Small intestine (tissue), 7 donors: ENCODE results near the gene BCOR. TPM values are rescaled to one million over a fixed set of nuclear protein-coding genes. Genes with fewer than 3 reads are reported as not detected.

ENCODE experiments used
- DNase-seq, 2 donors: peaks; one replicate each; pipeline versions ENCODE4 v3.0.0 to v3.0.0-alpha.2; 2013
- FAIRE-seq: peaks from 2 replicates; lab custom pipeline; 2012; peaks lifted over from hg19 to GRCh38; lab: Jason Lieb, UNC
- H3K27ac ChIP-seq, 3 donors: one replicate each; pipeline ENCODE4 v1.5.1; 2013; ENCODE audit warnings: low read length in 2 of 3, mild to moderate bottlenecking in 2 of 3, control low read depth in 1 of 3, inconsistent platforms in 1 of 3, low read depth in 1 of 3, moderate library complexity in 1 of 3
- H3K27me3 ChIP-seq, 3 donors: one replicate each; pipeline ENCODE4 v1.6.1; 2013; ENCODE audit warnings: low read length in 3 of 3, inconsistent platforms in 1 of 3; ENCODE audit not compliant: control insufficient read depth in 3 of 3, insufficient read depth in 3 of 3
- H3K36me3 ChIP-seq, 3 donors: one replicate each; pipeline ENCODE4 v1.6.1; 2013; ENCODE audit warnings: low read length in 3 of 3, inconsistent platforms in 1 of 3, low read depth in 1 of 3, mild to moderate bottlenecking in 1 of 3, moderate library complexity in 1 of 3; ENCODE audit not compliant: control insufficient read depth in 3 of 3, insufficient read depth in 2 of 3
- H3K4me1 ChIP-seq, 3 donors: one replicate each; pipeline ENCODE4 v1.6.1; 2013; ENCODE audit warnings: low read length in 2 of 3, inconsistent platforms in 1 of 3, low read depth in 1 of 3, mild to moderate bottlenecking in 1 of 3, moderate library complexity in 1 of 3; ENCODE audit not compliant: control insufficient read depth in 3 of 3, insufficient read depth in 2 of 3
- H3K4me3 ChIP-seq, 3 donors: one replicate each; pipeline ENCODE4 v1.5.1; 2013; ENCODE audit warnings: low read length in 3 of 3, control low read depth in 1 of 3, inconsistent platforms in 1 of 3, low read depth in 1 of 3, mild to moderate bottlenecking in 1 of 3, moderate library complexity in 1 of 3
- H3K9me3 ChIP-seq, 2 donors: one replicate each; pipeline ENCODE4 v1.6.1; 2013; ENCODE audit warnings: low read depth in 1 of 2, low read length in 1 of 2; ENCODE audit not compliant: control insufficient read depth in 2 of 2, insufficient read depth in 1 of 2
- WGBS, 3 donors: extraction: QIAGEN DNeasy Blood & Tissue Kit; methylation state at CpG; one replicate each; pipeline ENCODE4 v1.1.7; 2013; 5-methylcytosine and 5-hydroxymethylcytosine counted together
- polyA plus RNA-seq, 4 donors: library from polyadenylated mRNA; stranded (reverse) in 3 of 4; unstranded in 1 of 4; fragments of 200-250 nt in 3 of 4; fragments of 120-200 nt in 1 of 4; gene quantifications; one replicate each; pipeline versions ENCODE4 v1.2.1 to v1.2.3, GENCODE V29; 2013
- donor health status: healthy with polysubstance abuse.
- donor health status: control.
- donor health status: control.
- donor health status: Bipolar disorder and iron deficiency.
- donor health status: healthy.

BCOR gene
- polyA plus RNA-seq, 4 donors: 5.1 to 38.1 (median 8.5) TPM

DNA sequence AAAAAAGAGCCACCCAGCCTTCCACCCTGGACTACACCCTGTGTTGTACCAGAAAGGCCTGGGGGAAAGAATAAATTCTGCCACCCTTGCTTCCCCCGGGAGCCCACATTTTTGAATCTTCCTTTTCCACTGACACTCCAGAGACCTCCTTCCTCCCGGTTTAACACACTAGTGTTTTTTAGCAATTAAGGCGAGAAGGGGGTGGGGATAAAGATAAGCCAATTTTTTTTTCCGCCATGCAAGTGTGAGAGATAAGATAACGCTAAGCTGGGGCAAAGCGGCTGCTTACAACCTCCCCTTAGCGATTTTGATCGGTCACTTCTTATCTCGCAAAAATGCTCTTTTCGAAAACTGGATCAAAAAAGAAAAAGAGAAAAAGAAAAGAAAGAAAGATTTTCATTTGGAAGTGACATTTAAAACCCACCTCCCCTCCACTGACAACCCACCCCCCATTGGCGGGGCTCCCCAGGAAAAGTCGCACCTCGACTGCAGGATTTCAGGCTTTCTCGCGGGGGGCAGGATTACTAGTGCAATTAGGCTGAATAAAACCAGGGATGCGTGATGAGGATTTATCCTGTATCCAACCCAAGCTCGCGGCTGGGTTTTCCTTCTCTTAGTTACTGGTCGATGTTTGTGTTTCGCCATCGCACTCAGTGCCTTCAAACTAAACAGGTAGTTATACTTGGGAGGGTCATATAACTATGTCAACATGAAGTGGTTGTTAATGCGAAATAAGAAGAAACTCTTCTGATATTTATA, 6.0 kb upstream of the BCOR start:
- Histone ChIP-seq H3K36me3 (peaks cover 0 to 2% (median 0%) of the 10 kb centered on the region in 3 donors), H3K27ac (peak overlapping the region in 1 of 3 donors; percentile 95), H3K9me3 (no peaks in the 10 kb centered on the region), H3K27me3 (peaks cover 0 to 5% (median 0%) of the 10 kb centered on the region in 3 donors), H3K4me3 (peak overlapping the region in 1 of 3 donors; percentile 47), H3K4me1 (peaks cover 0 to 32% (median 0%) of the 10 kb centered on the region in 3 donors)
- peak in 1 of 2 donors; percentile 62 for DNase-seq
- FAIRE-seq: no peak
- 17 to 68% (median 28%) methylated on average over 22 of the region's 22 CpGs for WGBS, 3 donors

- peaks cover 0 to 5% (median 0%) of the 10 kb centered on the region in 3 donors for H3K27me3 ChIP-seq
- FAIRE-seq (no peak), DNase-seq (no peak)
- H3K36me3 ChIP-seq: peaks cover 0 to 2% (median 0%) of the 10 kb centered on the region in 3 donors
- H3K4me1 ChIP-seq: peaks cover 0 to 22% (median 0%) of the 10 kb centered on the region in 3 donors
- H3K9me3 ChIP-seq: no peaks in the 10 kb centered on the region
- WGBS, 3 donors: 64 to 91% (median 80%) methylated on average over 55 to 65 of the region's 65 CpGs
- H3K27ac ChIP-seq: no peak overlapping the region
- H3K4me3 ChIP-seq: no peak overlapping the region
These were observed 4.9 kb upstream of the BCOR start for GRCh38 chrX:40102393-40103381.

- 61 to 92% (median 78%) methylated on average over 8 to 9 of the region's 9 CpGs for WGBS, 3 donors
These were observed 3.7 kb upstream of the BCOR start for GRCh38 chrX:40101430-40101802.

DNA sequence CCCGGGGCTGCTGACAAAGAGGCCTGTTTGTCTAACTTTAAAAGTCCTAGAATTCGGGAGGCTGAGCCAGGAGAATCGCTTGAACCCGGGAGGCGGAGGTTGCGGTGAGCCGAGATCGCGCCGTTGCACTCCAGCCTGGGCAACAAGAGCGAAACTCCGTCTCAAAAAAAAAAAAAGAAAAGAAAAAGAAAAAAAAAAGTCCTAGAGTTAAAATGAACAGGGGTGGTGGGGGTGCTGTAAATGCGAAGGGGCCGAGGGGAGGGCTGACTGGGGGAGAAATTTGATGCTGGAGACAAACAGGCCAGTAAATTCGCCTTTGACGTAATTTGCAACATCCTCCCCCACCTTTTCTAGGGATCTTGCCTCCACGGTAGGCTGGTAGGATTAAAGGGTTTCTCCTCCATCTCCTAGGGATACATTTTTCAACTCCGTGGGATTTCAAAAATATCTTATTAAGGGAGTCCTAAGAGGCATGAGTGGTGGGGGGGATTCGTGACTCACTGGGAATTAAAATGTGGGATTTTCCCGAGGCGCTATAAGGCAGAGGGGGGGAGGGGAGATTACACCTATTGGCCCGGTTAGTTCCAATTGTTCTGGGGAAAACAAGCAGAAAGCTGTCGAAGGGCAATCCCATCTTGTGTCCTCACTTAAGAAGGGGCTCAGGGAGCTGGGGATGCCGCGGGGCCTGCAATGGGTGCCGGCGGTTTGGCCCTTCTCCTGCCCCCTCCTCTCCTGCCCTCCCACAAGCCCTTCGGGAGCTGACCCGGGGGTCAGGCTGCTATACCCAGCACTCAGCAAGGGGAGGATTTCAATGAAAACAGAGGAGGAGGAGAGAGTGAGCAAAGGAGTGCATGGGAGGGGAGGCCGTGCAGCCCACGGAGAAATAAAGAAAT, 3.0 kb upstream of the BCOR start:
- Histone ChIP-seq H3K27ac (no peak overlapping the region), H3K9me3 (no peaks in the 10 kb centered on the region), H3K27me3 (peaks cover 0 to 7% (median 0%) of the 10 kb centered on the region in 3 donors), H3K4me3 (no peak overlapping the region), H3K36me3 (peaks cover 0 to 2% (median 0%) of the 10 kb centered on the region in 3 donors), H3K4me1 (peaks cover 0 to 20% (median 0%) of the 10 kb centered on the region in 3 donors)
- no peak for DNase-seq
- FAIRE-seq: no peak
- WGBS, 3 donors: 54 to 79% (median 70%) methylated on average over 21 to 31 of the region's 31 CpGs

More at GRCh38 chrX:40101430-40101802, 3.7 kb upstream of the BCOR start:
- Histone ChIP-seq H3K36me3 (peaks cover 0 to 2% (median 0%) of the 10 kb centered on the region in 3 donors), H3K4me1 (peaks cover 0 to 21% (median 0%) of the 10 kb centered on the region in 3 donors), H3K4me3 (no peak overlapping the region), H3K27me3 (peaks cover 0 to 5% (median 0%) of the 10 kb centered on the region in 3 donors), H3K9me3 (no peaks in the 10 kb centered on the region), H3K27ac (no peak overlapping the region)
- no peak for FAIRE-seq
- DNase-seq: no peak

GRCh38 chrX:40100141-40100536, 2.4 kb upstream of the BCOR start:
- Histone ChIP-seq H3K36me3 (peaks cover 0 to 2% (median 0%) of the 10 kb centered on the region in 3 donors), H3K4me3 (no peak overlapping the region), H3K27me3 (peaks cover 0 to 7% (median 0%) of the 10 kb centered on the region in 3 donors), H3K4me1 (peaks cover 0 to 17% (median 0%) of the 10 kb centered on the region in 3 donors), H3K27ac (peak overlapping the region in 1 of 3 donors; percentile 2), H3K9me3 (no peaks in the 10 kb centered on the region)
- DNase-seq: no peak
- FAIRE-seq: no peak
- WGBS, 3 donors: 21 to 46% (median 23%) methylated on average over 20 to 21 of the region's 21 CpGs

GRCh38 chrX:40099055-40099958, 1.5 kb upstream of the BCOR start:
- peak overlapping the region in 2 of 3 donors; percentile 55 to 84 for H3K4me3 ChIP-seq
- DNase-seq: no peak
- H3K27ac ChIP-seq: peak overlapping the region in 2 of 3 donors; percentile 31 to 69
- H3K27me3 ChIP-seq: peaks cover 0 to 5% (median 0%) of the 10 kb centered on the region in 3 donors
- FAIRE-seq: no peak
- no peaks in the 10 kb centered on the region for H3K9me3 ChIP-seq
- H3K4me1 ChIP-seq: peaks cover 0 to 17% (median 0%) of the 10 kb centered on the region in 3 donors
- peaks cover 0 to 2% (median 0%) of the 10 kb centered on the region in 3 donors for H3K36me3 ChIP-seq
- 9 to 27% (median 13%) methylated on average over 39 to 49 of the region's 49 CpGs for WGBS, 3 donors
